ENCODE results near the gene TOM1L2. TPM values are rescaled to one million over a fixed set of nuclear protein-coding genes. Genes with fewer than 3 reads are reported as not detected.
A peak's percentile ranks its signal among the peaks of the same experiment; 100 is the strongest.
"Not testable (repeated sequence)": the region's sequence is repeated elsewhere in the genome, so short reads cannot be mapped to it uniquely, and the experiment has no call there.

The TOM1L2 gene
- polyA plus RNA-seq, 1 donor from 2014 or later = 3.7 TPM

GRCh38 chr17:18004884-18005305 lies 32.7 kb upstream of the TOM1L2 start:
- H3K9me3 Mint-ChIP-seq = no peaks in the 10 kb centered on the region
- peaks cover 0 to 13% (median 2%) of the 10 kb centered on the region in 3 donors for H3K4me1 Mint-ChIP-seq
- peaks cover 17% of the 10 kb centered on the region for H3K36me3 Mint-ChIP-seq
- no peak overlapping the region for H3K4me3 Mint-ChIP-seq
- no peaks in the 10 kb centered on the region for H3K27me3 Mint-ChIP-seq
- no peak overlapping the region for H3K27ac Mint-ChIP-seq

GRCh38 chr17:18004345-18004744 lies 32.1 kb upstream of the TOM1L2 start:
- H3K4me1 Mint-ChIP-seq = peaks cover 0 to 13% (median 2%) of the 10 kb centered on the region in 3 donors
- H3K4me3 Mint-ChIP-seq = no peak overlapping the region
- H3K36me3 Mint-ChIP-seq = peaks cover 12% of the 10 kb centered on the region
- no peak overlapping the region for H3K27ac Mint-ChIP-seq
- H3K9me3 Mint-ChIP-seq = no peaks in the 10 kb centered on the region
- no peaks in the 10 kb centered on the region for H3K27me3 Mint-ChIP-seq

GRCh38 chr17:18002171-18002570 lies 30.0 kb upstream of the TOM1L2 start:
- Mint-ChIP-seq H3K27ac (no peak overlapping the region), H3K27me3 (no peaks in the 10 kb centered on the region), H3K4me1 (peaks cover 0 to 10% (median 2%) of the 10 kb centered on the region in 3 donors), H3K4me3 (no peak overlapping the region), H3K9me3 (no peaks in the 10 kb centered on the region), H3K36me3 (peaks cover 4% of the 10 kb centered on the region)

- H3K27me3 Mint-ChIP-seq = no peaks in the 10 kb centered on the region
- H3K27ac Mint-ChIP-seq = no peak overlapping the region
- H3K9me3 Mint-ChIP-seq = no peaks in the 10 kb centered on the region
- H3K4me1 Mint-ChIP-seq = peaks cover 0 to 7% (median 2%) of the 10 kb centered on the region in 3 donors
- H3K36me3 Mint-ChIP-seq = no peaks in the 10 kb centered on the region
- H3K4me3 Mint-ChIP-seq = no peak overlapping the region
Measured at GRCh38 chr17:18000030-18000408, 27.8 kb upstream of the TOM1L2 start.

DNA sequence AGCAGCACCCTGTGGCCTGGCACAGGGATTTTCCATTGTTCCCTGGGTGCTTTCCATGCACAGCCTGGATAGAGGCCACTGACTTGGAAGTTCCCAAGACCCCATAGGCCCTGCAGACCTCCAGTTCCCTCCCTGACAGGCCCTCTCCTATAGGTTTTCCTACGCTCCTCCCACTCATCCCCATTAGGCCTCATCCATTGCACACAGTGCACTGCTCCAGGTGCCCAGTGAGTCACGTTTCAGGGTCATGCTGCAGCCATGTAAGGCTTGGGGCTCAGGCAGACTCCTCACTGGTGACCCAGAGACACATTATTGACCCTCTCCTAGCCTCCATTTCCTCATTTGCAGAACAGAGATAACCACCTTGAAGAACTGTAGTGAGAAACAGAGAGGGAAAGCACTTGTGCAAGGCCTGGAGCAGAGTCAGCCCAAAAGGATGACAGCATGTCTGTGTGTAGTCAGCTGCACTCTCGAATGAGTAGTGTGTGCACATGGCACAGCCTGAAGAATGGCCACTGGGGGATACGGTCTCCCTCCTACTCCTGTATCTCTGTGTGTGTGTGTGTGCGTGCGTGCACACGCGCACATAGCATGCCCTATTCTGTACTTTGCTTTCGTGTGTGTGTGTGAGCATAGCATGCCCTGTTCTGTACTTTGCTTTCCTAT lies 27.3 kb upstream of the TOM1L2 start:
- Mint-ChIP-seq H3K9me3 (no peaks in the 10 kb centered on the region), H3K4me3 (peak overlapping the region in 1 of 4 donors; percentile 72), H3K27me3 (no peaks in the 10 kb centered on the region), H3K27ac (no peak overlapping the region), H3K36me3 (no peaks in the 10 kb centered on the region), H3K4me1 (peaks cover 0 to 7% (median 2%) of the 10 kb centered on the region in 3 donors)

DNA sequence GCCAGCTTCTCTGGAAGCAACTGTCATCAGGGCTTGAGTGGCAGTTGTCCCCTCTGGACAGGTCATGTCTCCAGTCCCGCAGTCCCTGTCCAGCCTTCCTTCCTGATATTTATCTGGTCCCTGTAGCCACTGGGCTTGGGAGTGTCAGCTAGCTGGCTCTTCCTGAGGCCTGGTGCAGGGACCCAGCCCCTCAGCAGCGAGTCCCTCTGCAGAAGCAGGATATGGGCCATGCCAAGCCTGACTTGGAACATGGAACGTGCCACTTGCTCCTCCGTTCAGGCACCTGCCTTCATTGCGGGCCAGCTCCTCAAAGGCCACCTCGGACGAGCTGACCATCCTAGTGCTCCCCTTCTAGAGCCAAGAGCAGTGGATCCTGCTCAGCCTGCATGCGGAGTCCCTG lies 26.7 kb upstream of the TOM1L2 start:
- Mint-ChIP-seq H3K9me3 (no peaks in the 10 kb centered on the region), H3K36me3 (no peaks in the 10 kb centered on the region), H3K27ac (no peak overlapping the region), H3K4me3 (peak overlapping the region in 1 of 4 donors; percentile 72), H3K27me3 (no peaks in the 10 kb centered on the region), H3K4me1 (peaks cover 0 to 4% (median 2%) of the 10 kb centered on the region in 3 donors)

DNA sequence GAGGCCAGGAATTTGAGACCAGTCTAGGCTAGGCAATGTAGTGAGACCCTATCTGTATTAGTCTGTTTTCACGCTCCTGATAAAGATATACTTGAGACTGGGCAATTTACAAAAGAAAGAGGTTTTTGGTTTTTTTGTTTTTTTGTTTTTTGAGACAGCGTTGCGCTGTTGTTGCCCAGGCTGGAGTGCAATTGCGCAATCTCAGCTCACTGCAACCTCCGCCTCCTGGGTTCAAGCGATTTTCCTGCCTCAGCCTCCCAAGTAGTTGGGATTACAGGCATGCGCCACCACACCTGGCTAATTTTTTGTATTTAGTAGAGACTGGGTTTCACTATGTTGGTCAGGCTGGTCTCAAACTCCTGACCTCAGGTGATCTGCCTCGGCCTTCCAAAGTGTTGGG lies 23.7 kb upstream of the TOM1L2 start:
- not testable (repeated sequence) for H3K4me1 Mint-ChIP-seq, H3K27ac Mint-ChIP-seq, H3K4me3 Mint-ChIP-seq, H3K9me3 Mint-ChIP-seq, H3K27me3 Mint-ChIP-seq, H3K36me3 Mint-ChIP-seq

- H3K4me3 Mint-ChIP-seq = no peak overlapping the region
- no peak overlapping the region for H3K27ac Mint-ChIP-seq
- H3K4me1 Mint-ChIP-seq = peaks cover 0 to 4% (median 0%) of the 10 kb centered on the region in 3 donors
- H3K36me3 Mint-ChIP-seq = no peaks in the 10 kb centered on the region
- H3K27me3 Mint-ChIP-seq = no peaks in the 10 kb centered on the region
- H3K9me3 Mint-ChIP-seq = no peaks in the 10 kb centered on the region
Measured at GRCh38 chr17:17994271-17995069, 22.3 kb upstream of the TOM1L2 start.

DNA sequence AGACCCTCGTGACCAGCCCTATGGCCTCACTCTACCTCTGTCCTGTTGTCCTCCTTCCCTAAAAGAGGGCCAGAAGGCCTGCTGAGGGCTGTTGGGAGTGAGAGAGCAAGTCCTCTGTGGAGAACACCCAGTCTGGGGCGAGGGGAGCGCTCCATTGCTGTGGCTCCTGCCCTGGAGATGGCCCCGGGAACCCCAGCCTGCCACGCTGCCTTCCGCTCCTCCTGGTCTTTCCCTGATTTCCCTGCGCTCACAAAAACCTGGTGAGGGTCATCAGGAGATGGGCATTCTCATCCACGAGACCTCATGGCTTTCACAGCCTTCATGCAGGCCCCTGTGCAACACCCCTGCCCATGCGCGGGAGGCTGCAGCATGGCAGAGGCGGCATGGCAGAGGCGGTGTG lies 21.7 kb upstream of the TOM1L2 start:
- Mint-ChIP-seq H3K4me3 (no peak overlapping the region), H3K36me3 (no peaks in the 10 kb centered on the region), H3K4me1 (peaks cover 0 to 4% (median 0%) of the 10 kb centered on the region in 3 donors), H3K9me3 (no peaks in the 10 kb centered on the region), H3K27ac (no peak overlapping the region), H3K27me3 (no peaks in the 10 kb centered on the region)

DNA sequence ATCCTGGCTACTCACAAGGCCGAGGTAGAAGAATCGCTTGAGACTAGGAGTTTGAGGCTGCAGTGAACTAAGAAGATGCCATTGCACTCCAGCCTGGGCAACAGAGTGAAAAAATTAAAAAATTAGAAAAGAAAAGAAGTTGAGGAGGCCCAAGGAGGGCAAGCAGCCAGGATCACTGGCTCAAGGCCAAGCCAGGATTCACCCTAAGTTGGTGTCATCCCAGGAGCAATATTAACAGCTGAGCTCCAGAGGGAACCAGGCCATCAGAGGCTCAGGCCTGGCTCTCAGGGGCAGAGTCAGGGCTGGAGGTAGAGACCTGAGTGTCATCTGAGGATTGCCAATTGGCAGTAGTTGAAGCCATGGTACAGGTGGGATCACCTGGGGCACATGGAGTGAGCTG lies 21.2 kb upstream of the TOM1L2 start:
- Mint-ChIP-seq H3K4me1 (peaks cover 0 to 4% (median 0%) of the 10 kb centered on the region in 3 donors), H3K36me3 (no peaks in the 10 kb centered on the region), H3K27me3 (no peaks in the 10 kb centered on the region), H3K9me3 (no peaks in the 10 kb centered on the region), H3K4me3 (no peak overlapping the region), H3K27ac (no peak overlapping the region)

- H3K27me3 Mint-ChIP-seq = no peaks in the 10 kb centered on the region
- H3K4me3 Mint-ChIP-seq = no peak overlapping the region
- peaks cover 0 to 4% (median 0%) of the 10 kb centered on the region in 3 donors for H3K4me1 Mint-ChIP-seq
- H3K36me3 Mint-ChIP-seq = no peaks in the 10 kb centered on the region
- H3K9me3 Mint-ChIP-seq = no peaks in the 10 kb centered on the region
- no peak overlapping the region for H3K27ac Mint-ChIP-seq
Measured at GRCh38 chr17:17990282-17990681, 18.1 kb upstream of the TOM1L2 start.

DNA sequence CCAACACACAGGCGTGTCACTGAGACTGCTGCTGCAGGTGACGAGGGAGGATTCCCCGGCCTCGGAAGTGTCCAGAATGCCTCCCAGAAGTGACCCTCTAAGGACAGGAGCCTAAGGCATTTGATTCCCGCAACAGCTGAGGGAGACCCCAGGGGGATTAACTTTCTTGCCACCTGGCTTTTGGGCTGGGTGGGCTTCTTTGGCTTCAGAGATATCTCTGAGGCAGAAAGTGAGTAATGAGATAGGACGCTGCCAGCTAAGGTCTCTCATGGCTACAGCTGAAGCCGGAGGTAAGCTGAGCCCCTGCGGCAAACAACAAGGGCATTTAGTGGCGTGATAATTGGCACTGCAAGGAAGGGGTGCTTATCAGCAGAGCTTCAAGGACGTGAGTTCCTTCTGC lies 17.4 kb upstream of the TOM1L2 start:
- no peak overlapping the region for H3K4me3 Mint-ChIP-seq
- H3K36me3 Mint-ChIP-seq = no peaks in the 10 kb centered on the region
- H3K27me3 Mint-ChIP-seq = no peaks in the 10 kb centered on the region
- no peaks in the 10 kb centered on the region for H3K9me3 Mint-ChIP-seq
- H3K4me1 Mint-ChIP-seq = peaks cover 0 to 4% (median 0%) of the 10 kb centered on the region in 3 donors
- H3K27ac Mint-ChIP-seq = no peak overlapping the region

DNA sequence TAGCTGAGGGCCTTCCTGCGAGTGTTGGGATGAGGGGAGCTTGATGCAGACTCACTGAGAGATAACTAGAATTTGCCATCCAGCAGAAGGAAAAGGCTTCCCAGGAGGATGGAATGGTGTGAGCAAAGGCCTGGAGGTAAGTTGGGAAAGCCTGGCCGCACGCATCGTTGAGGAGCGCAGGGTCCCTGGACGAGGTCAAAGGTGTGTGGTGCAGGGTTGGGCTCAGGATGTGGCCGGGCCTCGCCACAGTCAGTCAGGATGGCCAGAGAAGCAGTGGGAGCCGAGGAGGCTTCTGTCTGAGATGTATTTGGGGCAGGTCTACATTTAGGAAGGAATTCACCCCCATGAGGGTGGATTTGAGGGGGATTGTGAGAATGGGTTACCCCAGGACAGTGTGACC lies 16.9 kb upstream of the TOM1L2 start:
- H3K27ac Mint-ChIP-seq = no peak overlapping the region
- H3K4me1 Mint-ChIP-seq = peaks cover 0 to 4% (median 0%) of the 10 kb centered on the region in 3 donors
- H3K4me3 Mint-ChIP-seq = no peak overlapping the region
- H3K36me3 Mint-ChIP-seq = no peaks in the 10 kb centered on the region
- H3K9me3 Mint-ChIP-seq = no peaks in the 10 kb centered on the region
- no peaks in the 10 kb centered on the region for H3K27me3 Mint-ChIP-seq

- Mint-ChIP-seq H3K36me3 (no peaks in the 10 kb centered on the region), H3K9me3 (no peaks in the 10 kb centered on the region), H3K4me3 (no peak overlapping the region), H3K27me3 (no peaks in the 10 kb centered on the region), H3K4me1 (peaks cover 0 to 4% (median 0%) of the 10 kb centered on the region in 3 donors), H3K27ac (no peak overlapping the region)
Measured at GRCh38 chr17:17988427-17988945, 16.3 kb upstream of the TOM1L2 start.

DNA sequence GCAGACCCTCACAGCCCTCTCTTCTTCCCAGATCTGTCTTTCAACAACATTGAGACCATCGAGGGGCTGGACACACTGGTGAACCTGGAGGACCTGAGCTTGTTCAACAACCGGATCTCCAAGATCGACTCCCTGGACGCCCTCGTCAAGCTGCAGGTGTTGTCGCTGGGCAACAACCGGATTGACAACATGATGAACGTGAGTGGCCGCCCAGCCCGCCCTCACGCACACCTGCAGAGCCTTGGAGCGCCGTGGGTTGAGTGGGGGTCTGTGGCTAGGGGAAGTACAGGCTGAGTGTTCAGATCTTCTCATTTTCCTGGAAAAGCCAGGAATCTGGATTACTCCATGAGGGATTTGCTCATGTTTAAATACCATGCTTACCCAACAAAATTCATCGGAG lies 15.7 kb upstream of the TOM1L2 start:
- H3K36me3 Mint-ChIP-seq = no peaks in the 10 kb centered on the region
- no peaks in the 10 kb centered on the region for H3K9me3 Mint-ChIP-seq
- peaks cover 0 to 4% (median 0%) of the 10 kb centered on the region in 3 donors for H3K4me1 Mint-ChIP-seq
- H3K4me3 Mint-ChIP-seq = no peak overlapping the region
- no peaks in the 10 kb centered on the region for H3K27me3 Mint-ChIP-seq
- H3K27ac Mint-ChIP-seq = no peak overlapping the region
